HEK293 (cell line): ENCODE results near the gene MEOX1.
A peak's percentile ranks its signal among the peaks of the same experiment; 100 is the strongest.

Experiments used
- CTCF ChIA-PET: fragments of 350-600 bp; formaldehyde crosslinking; extraction: SDS; loops from one replicate; lab custom pipeline; 2021; ENCODE audit warnings: antibody characterized with exemption; lab: Yijun Ruan, JAX
- POLR2A ChIA-PET: fragments of 300-600 bp; formaldehyde crosslinking; extraction: SDS; loops from one replicate; lab custom pipeline; 2020; ENCODE audit warnings: antibody characterized with exemption, inconsistent platforms; lab: Yijun Ruan, JAX
- H3K27ac ChIP-seq: fragments of 200-500 bp; sonication (Bioruptor generic); 2 replicates; pipeline ENCODE4 v1.5.1; 2014; ENCODE audit warnings: low read depth, low read length, control low read depth, inconsistent platforms; ENCODE audit errors: extremely low read depth
- H3K36me3 ChIP-seq, 2 experiments: fragments of 200-500 bp in 1 of 2; sonication (Bioruptor generic) in 1 of 2; 1 replicate in 1 of 2; 2 replicates in 1 of 2; pipeline ENCODE4 v1.5.1; 2014 to 2017; ENCODE audit warnings: inconsistent platforms in 2 of 2, low read length in 2 of 2; ENCODE audit not compliant: control insufficient read depth in 2 of 2, insufficient read depth in 1 of 2
- H3K4me1 ChIP-seq: fragments of 200-500 bp; sonication (Bioruptor generic); 2 replicates; pipeline ENCODE4 v1.5.1; 2014; ENCODE audit warnings: mild to moderate bottlenecking, low read length, inconsistent platforms; ENCODE audit not compliant: control insufficient read depth, insufficient read depth
- H3K4me3 ChIP-seq: 2 replicates; pipeline ENCODE4 v1.5.1; 2011; ENCODE audit warnings: low read depth, mild to moderate bottlenecking, control low read depth, low read length, moderate library complexity
- H3K9me3 ChIP-seq: fragments of 200-500 bp; sonication (Bioruptor generic); 2 replicates; pipeline ENCODE4 v1.5.1; 2014; ENCODE audit warnings: low read depth, low read length, inconsistent platforms; ENCODE audit not compliant: control insufficient read depth, insufficient read depth
- GLIS1 ChIP-seq: fragments of 450-650 bp; formaldehyde crosslinking; IDR thresholded peaks from 2 replicates; pipeline ENCODE4 v1.5.1; 2016; ENCODE audit warnings: missing biosample characterization, missing genetic modification characterization
- KLF10 ChIP-seq: fragments of 450-650 bp; IDR thresholded peaks from 2 replicates; pipeline ENCODE4 v1.5.1; 2018; ENCODE audit warnings: missing biosample characterization, mild to moderate bottlenecking, missing genetic modification characterization
- SCRT1 ChIP-seq: fragments of 450-650 bp; formaldehyde crosslinking; IDR thresholded peaks from 2 replicates; pipeline ENCODE4 v1.5.1; 2016; ENCODE audit warnings: missing biosample characterization, missing genetic modification characterization, borderline replicate concordance
- SP7 ChIP-seq: fragments of 450-650 bp; formaldehyde crosslinking; IDR thresholded peaks from 2 replicates; pipeline ENCODE4 v1.5.1; 2016; ENCODE audit warnings: missing biosample characterization, missing genetic modification characterization
- ZBTB7A ChIP-seq: fragments of 450-650 bp; formaldehyde crosslinking; IDR thresholded peaks from 2 replicates; pipeline ENCODE4 v1.5.1; 2016; ENCODE audit warnings: low read depth, missing biosample characterization, missing genetic modification characterization
- ZEB2 ChIP-seq: fragments of 450-650 bp; formaldehyde crosslinking; IDR thresholded peaks from 2 replicates; pipeline ENCODE4 v1.5.1; 2016; ENCODE audit warnings: missing biosample characterization, missing genetic modification characterization
- ZFHX2 ChIP-seq: fragments of 450-650 bp; formaldehyde crosslinking; conservative IDR thresholded peaks from 2 replicates; pipeline ENCODE4 v1.5.1; 2016; ENCODE audit warnings: missing biosample characterization, missing genetic modification characterization
- ZFP69B ChIP-seq: fragments of 450-650 bp; formaldehyde crosslinking; IDR thresholded peaks from 2 replicates; pipeline ENCODE4 v1.5.1; 2016; ENCODE audit warnings: missing biosample characterization, missing genetic modification characterization
- ZNF114 ChIP-seq: fragments of 450-650 bp; formaldehyde crosslinking; IDR thresholded peaks from 2 replicates; pipeline ENCODE4 v1.5.0; 2017; ENCODE audit warnings: missing biosample characterization, missing genetic modification characterization
- ZNF138 ChIP-seq: fragments of 450-650 bp; formaldehyde crosslinking; IDR thresholded peaks from 2 replicates; pipeline ENCODE4 v1.5.1; 2016; ENCODE audit warnings: missing biosample characterization, missing genetic modification characterization, borderline replicate concordance
- ZNF155 ChIP-seq: fragments of 450-650 bp; formaldehyde crosslinking; IDR thresholded peaks from 2 replicates; pipeline ENCODE4 v1.5.1; 2016; ENCODE audit warnings: missing biosample characterization, missing genetic modification characterization
- ZNF157 ChIP-seq: fragments of 450-650 bp; formaldehyde crosslinking; IDR thresholded peaks from 2 replicates; pipeline ENCODE4 v1.5.1; 2016; ENCODE audit warnings: missing biosample characterization, missing genetic modification characterization
- ZNF266 ChIP-seq: fragments of 450-650 bp; formaldehyde crosslinking; IDR thresholded peaks from 2 replicates; pipeline ENCODE4 v1.5.1; 2016; ENCODE audit warnings: missing biosample characterization, missing genetic modification characterization, low read depth
- ZNF274 ChIP-seq, 2 experiments: fragments of 200-500 bp in 1 of 2; fragments of 450-650 bp in 1 of 2; sonication (Bioruptor generic) in 1 of 2; formaldehyde crosslinking in 1 of 2; IDR thresholded peaks; 2 replicates each; pipeline versions ENCODE4 v1.5.1 to v1.6.1; 2014 to 2016; ENCODE audit warnings: borderline replicate concordance in 1 of 2, inconsistent platforms in 1 of 2, low read length in 1 of 2, missing biosample characterization in 1 of 2, missing genetic modification characterization in 1 of 2
- ZNF366 ChIP-seq: fragments of 450-650 bp; formaldehyde crosslinking; conservative IDR thresholded peaks from 2 replicates; pipeline ENCODE4 v1.5.1; 2016; ENCODE audit warnings: missing biosample characterization, missing genetic modification characterization
- ZNF404 ChIP-seq: fragments of 450-650 bp; formaldehyde crosslinking; IDR thresholded peaks from 2 replicates; pipeline ENCODE4 v1.5.1; 2017; ENCODE audit warnings: missing biosample characterization, missing genetic modification characterization
- ZNF501 ChIP-seq: fragments of 450-650 bp; formaldehyde crosslinking; IDR thresholded peaks from 2 replicates; pipeline ENCODE4 v1.5.1; 2016; ENCODE audit warnings: missing biosample characterization, missing genetic modification characterization
- ZNF530 ChIP-seq: fragments of 450-650 bp; formaldehyde crosslinking; IDR thresholded peaks from 2 replicates; pipeline ENCODE4 v1.5.1; 2016; ENCODE audit warnings: low read depth, missing biosample characterization, missing genetic modification characterization
- ZNF701 ChIP-seq: fragments of 450-650 bp; formaldehyde crosslinking; IDR thresholded peaks from 2 replicates; pipeline ENCODE4 v1.5.1; 2016; ENCODE audit warnings: missing biosample characterization, missing genetic modification characterization
- ZNF76 ChIP-seq: fragments of 450-650 bp; formaldehyde crosslinking; IDR thresholded peaks from 2 replicates; pipeline ENCODE4; 2016; ENCODE audit warnings: low read depth, missing biosample characterization, missing genetic modification characterization, borderline replicate concordance
- ZNF777 ChIP-seq: fragments of 450-650 bp; formaldehyde crosslinking; IDR thresholded peaks from 2 replicates; pipeline ENCODE4 v1.5.1; 2017; ENCODE audit warnings: missing biosample characterization, missing genetic modification characterization, borderline replicate concordance
- ZNF837 ChIP-seq: fragments of 450-650 bp; formaldehyde crosslinking; IDR thresholded peaks from 2 replicates; pipeline ENCODE4 v1.5.1; 2016; ENCODE audit warnings: missing biosample characterization, missing genetic modification characterization
- TF ChIP-seq, protein P1 (sequence below): fragments of 450-650 bp; formaldehyde crosslinking; IDR thresholded peaks from 2 replicates; pipeline ENCODE4 v1.5.1; 2016; ENCODE audit warnings: missing biosample characterization, missing genetic modification characterization
- TF ChIP-seq, protein P2 (sequence below): fragments of 450-650 bp; formaldehyde crosslinking; IDR thresholded peaks from 2 replicates; pipeline ENCODE4 v1.5.1; 2016; ENCODE audit warnings: missing biosample characterization, missing genetic modification characterization
- TF ChIP-seq, protein P3 (sequence below): fragments of 450-650 bp; formaldehyde crosslinking; IDR thresholded peaks from 2 replicates; pipeline ENCODE4 v1.5.1; 2016; ENCODE audit warnings: missing biosample characterization, missing genetic modification characterization
- TF ChIP-seq, protein P4 (sequence below): sonication (generic); formaldehyde crosslinking; IDR thresholded peaks from 2 replicates; pipeline ENCODE4 v1.8.1; 2022; ENCODE audit warnings: mild to moderate bottlenecking, moderate library complexity, missing genetic modification reagents

MEOX1 gene

DNA sequence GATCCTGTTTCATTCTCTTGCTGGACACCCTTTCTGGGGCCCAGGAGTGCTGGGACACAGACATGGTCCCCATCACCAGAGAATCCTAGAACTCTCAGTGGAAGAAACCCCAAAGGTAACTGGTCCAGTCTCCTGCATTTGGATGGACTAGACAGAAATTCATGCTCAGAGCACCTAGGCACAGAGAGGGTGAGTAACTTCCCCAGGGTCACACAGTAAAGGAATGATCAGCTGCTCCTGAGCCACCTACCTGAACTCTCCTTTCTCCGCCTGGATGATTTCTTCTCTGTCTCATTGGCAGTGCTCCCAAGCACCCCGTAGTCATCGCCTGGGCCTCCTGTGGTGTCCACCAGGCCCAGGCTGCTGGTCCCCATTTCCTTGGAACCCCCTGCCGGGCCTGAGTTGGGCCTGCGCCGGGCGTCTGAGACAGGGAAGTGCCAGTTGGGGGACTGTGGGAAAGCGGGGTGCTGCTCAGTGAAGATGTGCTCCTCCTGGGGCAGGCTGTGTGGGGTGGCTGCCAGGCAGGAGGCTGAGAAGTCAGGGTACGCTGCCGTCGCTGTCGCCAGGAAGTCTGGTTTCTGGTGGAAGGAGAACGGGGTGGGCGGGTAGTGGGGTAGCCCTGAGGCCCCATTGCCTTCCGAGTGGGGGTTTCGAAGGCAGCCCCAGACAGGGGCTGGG, 767 bp downstream of the MEOX1 start (continued):
- TF ChIP-seq ZNF837 (tag by site-specific recombination) (no peak), ZNF266 (tag by site-specific recombination) (no peak), ZNF157 (tag by site-specific recombination) (no peak), ZNF155 (no peak), ZNF501 (tag by site-specific recombination) (no peak), ZFHX2 (tag by site-specific recombination) (no peak)
- TF ChIP-seq, all 188 proteins: peak for 0

DNA sequence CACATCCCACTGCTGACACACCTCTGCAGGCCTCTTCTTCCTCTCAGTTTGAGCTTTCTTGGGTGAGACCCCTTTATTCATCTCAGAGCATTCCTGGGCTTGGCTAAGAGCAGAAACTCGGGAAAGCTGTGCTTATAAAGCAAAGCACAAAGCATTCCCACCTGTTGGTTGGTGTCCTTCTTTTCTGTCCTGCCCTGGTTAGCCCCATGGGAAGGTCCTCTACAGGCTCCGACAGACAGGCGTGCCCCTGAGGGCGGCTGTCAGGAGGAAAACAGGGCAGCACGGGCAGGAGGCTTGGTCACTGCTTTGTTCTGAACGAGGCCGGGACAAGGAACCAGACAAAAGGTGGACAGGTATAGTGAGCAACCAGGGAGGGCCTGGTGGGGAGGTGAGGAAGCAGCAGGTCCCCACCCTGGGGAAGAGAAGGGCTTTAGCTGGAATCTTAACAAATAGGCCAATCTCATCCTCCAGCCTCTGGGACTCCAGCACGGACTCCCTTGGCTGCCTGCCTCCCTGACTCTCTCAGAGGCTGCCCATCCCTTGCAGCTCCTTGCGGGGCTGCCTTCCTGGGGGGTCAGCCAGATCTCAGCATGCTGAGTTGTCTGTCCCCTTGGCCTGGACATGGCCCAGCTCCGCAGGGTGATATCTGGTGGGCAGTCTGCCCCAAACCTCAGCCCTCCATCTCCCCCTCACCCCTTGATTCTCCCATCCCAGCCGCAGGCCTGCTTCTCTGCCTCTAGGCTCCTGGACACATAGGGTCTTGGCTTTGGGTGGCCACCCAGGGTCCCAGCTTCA, 1.7 kb downstream of the MEOX1 start:
- ChIA-PET CTCF (interaction anchor here (0.6 to 2.2 kb wide), 7 partner anchors 13 to 106 kb away, joined by 3 to 9 read pairs (median 4); no protein-coding TSS in a partner anchor), POLR2A (no interaction called here)
- Histone ChIP-seq H3K9me3 (no peaks in the 10 kb centered on the region), H3K36me3 (no peaks in the 10 kb centered on the region), H3K27ac (no peak overlapping the region), H3K4me3 (no peak overlapping the region), H3K4me1 (peaks cover 37% of the 10 kb centered on the region)
- TF ChIP-seq SCRT1 (tag by site-specific recombination): peak; percentile 14; the same call in 1 of the 2 replicates
- no peak for TF ChIP-seq ZEB2 (tag by site-specific recombination)
- TF ChIP-seq ZNF530 (tag by site-specific recombination): no peak
- TF ChIP-seq KLF10 (tag by site-specific recombination): no peak
- no peak for TF ChIP-seq ZNF701 (tag by site-specific recombination)
- no peak for TF ChIP-seq ZNF404 (tag by site-specific recombination)
- TF ChIP-seq ZBTB7A: no peak
- TF ChIP-seq SP7 (tag by site-specific recombination): no peak
- TF ChIP-seq, protein P1, sequence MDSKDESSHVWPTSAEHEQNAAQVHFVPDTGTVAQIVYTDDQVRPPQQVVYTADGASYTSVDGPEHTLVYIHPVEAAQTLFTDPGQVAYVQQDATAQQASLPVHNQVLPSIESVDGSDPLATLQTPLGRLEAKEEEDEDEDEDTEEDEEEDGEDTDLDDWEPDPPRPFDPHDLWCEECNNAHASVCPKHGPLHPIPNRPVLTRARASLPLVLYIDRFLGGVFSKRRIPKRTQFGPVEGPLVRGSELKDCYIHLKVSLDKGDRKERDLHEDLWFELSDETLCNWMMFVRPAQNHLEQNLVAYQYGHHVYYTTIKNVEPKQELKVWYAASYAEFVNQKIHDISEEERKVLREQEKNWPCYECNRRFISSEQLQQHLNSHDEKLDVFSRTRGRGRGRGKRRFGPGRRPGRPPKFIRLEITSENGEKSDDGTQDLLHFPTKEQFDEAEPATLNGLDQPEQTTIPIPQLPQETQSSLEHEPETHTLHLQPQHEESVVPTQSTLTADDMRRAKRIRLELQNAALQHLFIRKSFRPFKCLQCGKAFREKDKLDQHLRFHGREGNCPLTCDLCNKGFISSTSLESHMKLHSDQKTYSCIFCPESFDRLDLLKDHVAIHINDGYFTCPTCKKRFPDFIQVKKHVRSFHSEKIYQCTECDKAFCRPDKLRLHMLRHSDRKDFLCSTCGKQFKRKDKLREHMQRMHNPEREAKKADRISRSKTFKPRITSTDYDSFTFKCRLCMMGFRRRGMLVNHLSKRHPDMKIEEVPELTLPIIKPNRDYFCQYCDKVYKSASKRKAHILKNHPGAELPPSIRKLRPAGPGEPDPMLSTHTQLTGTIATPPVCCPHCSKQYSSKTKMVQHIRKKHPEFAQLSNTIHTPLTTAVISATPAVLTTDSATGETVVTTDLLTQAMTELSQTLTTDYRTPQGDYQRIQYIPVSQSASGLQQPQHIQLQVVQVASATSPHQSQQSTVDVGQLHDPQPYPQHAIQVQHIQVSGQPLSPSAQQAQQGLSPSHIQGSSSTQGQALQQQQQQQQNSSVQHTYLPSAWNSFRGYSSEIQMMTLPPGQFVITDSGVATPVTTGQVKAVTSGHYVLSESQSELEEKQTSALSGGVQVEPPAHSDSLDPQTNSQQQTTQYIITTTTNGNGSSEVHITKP (tag by site-specific recombination): no peak
- TF ChIP-seq, protein P2, sequence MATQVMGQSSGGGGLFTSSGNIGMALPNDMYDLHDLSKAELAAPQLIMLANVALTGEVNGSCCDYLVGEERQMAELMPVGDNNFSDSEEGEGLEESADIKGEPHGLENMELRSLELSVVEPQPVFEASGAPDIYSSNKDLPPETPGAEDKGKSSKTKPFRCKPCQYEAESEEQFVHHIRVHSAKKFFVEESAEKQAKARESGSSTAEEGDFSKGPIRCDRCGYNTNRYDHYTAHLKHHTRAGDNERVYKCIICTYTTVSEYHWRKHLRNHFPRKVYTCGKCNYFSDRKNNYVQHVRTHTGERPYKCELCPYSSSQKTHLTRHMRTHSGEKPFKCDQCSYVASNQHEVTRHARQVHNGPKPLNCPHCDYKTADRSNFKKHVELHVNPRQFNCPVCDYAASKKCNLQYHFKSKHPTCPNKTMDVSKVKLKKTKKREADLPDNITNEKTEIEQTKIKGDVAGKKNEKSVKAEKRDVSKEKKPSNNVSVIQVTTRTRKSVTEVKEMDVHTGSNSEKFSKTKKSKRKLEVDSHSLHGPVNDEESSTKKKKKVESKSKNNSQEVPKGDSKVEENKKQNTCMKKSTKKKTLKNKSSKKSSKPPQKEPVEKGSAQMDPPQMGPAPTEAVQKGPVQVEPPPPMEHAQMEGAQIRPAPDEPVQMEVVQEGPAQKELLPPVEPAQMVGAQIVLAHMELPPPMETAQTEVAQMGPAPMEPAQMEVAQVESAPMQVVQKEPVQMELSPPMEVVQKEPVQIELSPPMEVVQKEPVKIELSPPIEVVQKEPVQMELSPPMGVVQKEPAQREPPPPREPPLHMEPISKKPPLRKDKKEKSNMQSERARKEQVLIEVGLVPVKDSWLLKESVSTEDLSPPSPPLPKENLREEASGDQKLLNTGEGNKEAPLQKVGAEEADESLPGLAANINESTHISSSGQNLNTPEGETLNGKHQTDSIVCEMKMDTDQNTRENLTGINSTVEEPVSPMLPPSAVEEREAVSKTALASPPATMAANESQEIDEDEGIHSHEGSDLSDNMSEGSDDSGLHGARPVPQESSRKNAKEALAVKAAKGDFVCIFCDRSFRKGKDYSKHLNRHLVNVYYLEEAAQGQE (tag by site-specific recombination): no peak
- TF ChIP-seq ZNF274 (IDR thresholded peaks at IDR 0.05; ENCODE audit: low read length): no peak
- TF ChIP-seq ZNF274 (tag by site-specific recombination; IDR thresholded peaks at IDR 0.05; ENCODE audit: borderline replicate concordance): no peak
- TF ChIP-seq GLIS1 (tag by site-specific recombination): peak; percentile 89
- no peak for TF ChIP-seq ZNF114 (tag by site-specific recombination)
- TF ChIP-seq ZNF777 (tag by site-specific recombination): no peak
- TF ChIP-seq ZNF76 (tag by site-specific recombination): no peak
- TF ChIP-seq ZNF138 (tag by site-specific recombination): no peak
- TF ChIP-seq ZFP69B (tag by site-specific recombination): no peak
- no peak for TF ChIP-seq ZNF366 (tag by site-specific recombination)
- TF ChIP-seq, protein P3, sequence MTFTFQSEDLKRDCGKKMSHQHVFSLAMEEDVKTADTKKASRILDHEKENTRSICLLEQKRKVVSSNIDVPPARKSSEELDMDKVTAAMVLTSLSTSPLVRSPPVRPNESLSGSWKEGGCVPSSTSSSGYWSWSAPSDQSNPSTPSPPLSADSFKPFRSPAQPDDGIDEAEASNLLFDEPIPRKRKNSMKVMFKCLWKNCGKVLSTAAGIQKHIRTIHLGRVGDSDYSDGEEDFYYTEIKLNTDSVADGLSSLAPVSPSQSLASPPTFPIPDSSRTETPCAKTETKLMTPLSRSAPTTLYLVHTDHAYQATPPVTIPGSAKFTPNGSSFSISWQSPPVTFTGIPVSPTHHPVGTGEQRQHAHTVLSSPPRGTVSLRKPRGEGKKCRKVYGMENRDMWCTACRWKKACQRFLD (tag by site-specific recombination): no peak
- TF ChIP-seq, protein P4, sequence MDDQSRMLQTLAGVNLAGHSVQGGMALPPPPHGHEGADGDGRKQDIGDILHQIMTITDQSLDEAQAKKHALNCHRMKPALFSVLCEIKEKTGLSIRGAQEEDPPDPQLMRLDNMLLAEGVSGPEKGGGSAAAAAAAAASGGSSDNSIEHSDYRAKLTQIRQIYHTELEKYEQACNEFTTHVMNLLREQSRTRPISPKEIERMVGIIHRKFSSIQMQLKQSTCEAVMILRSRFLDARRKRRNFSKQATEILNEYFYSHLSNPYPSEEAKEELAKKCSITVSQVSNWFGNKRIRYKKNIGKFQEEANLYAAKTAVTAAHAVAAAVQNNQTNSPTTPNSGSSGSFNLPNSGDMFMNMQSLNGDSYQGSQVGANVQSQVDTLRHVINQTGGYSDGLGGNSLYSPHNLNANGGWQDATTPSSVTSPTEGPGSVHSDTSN (CRISPR knock-in tag): 0 out of 2 replicates have a peak, but pooled peaks have one; percentile 13
